CD4-positive, alpha-beta memory T cell (primary cell): ENCODE measurements around the gene PIGU. TPM values are rescaled to one million over a fixed set of nuclear protein-coding genes. Genes with fewer than 3 reads are reported as not detected.
A peak's percentile ranks its signal among the peaks of the same experiment; 100 is the strongest.

Source experiments
- CTCF ChIA-PET: fragments of 350-600 bp; sonication (Branson Sonifier 250); formaldehyde crosslinking; loops from one replicate; lab custom pipeline; 2021; ENCODE audit warnings: inconsistent platforms; ENCODE audit not compliant: partially characterized antibody; lab: Charles Lee
- POLR2A ChIA-PET: fragments of 350-600 bp; sonication (Branson Sonifier 250); formaldehyde crosslinking; loops from one replicate; lab custom pipeline; 2021; ENCODE audit not compliant: partially characterized antibody; lab: Charles Lee
- DNase-seq, 5 donors: peaks; one replicate each; pipeline versions ENCODE4 v3.0.0 to v3.0.0-alpha.2; 2020 to 2022; ENCODE audit warnings: mixed read lengths in 1 of 5
- H3K27ac ChIP-seq: one replicate; pipeline ENCODE4 v1.7.0; 2013; ENCODE audit warnings: low read depth, low read length
- H3K27me3 ChIP-seq: 2 replicates; pipeline ENCODE4 v1.7.0; 2013; ENCODE audit warnings: mild to moderate bottlenecking, low read length, moderate library complexity; ENCODE audit not compliant: insufficient read depth
- H3K36me3 ChIP-seq: 2 replicates; pipeline ENCODE4 v1.7.0; 2013; ENCODE audit warnings: mild to moderate bottlenecking, low read length, moderate library complexity; ENCODE audit not compliant: insufficient read depth
- H3K4me1 ChIP-seq: 2 replicates; pipeline ENCODE4 v1.7.0; 2013; ENCODE audit warnings: mild to moderate bottlenecking, low read length, moderate library complexity; ENCODE audit not compliant: insufficient read depth
- H3K4me3 ChIP-seq, 2 donors: one replicate each; pipeline ENCODE4 v1.7.0; 2013; ENCODE audit warnings: low read length in 2 of 2, mild to moderate bottlenecking in 1 of 2
- H3K9me3 ChIP-seq, 2 donors: one replicate each; pipeline ENCODE4 v1.7.0; 2013; ENCODE audit warnings: low read length in 2 of 2, control low read depth in 1 of 2; ENCODE audit not compliant: control insufficient read depth in 1 of 2
- H3K27ac Mint-ChIP-seq, 7 donors: one replicate each; pipeline ENCODE4 v1.8.0; 2020 to 2021; ENCODE audit warnings: mixed read lengths in 7 of 7, mild to moderate bottlenecking in 6 of 7, inconsistent platforms in 3 of 7, moderate library complexity in 3 of 7
- H3K27me3 Mint-ChIP-seq, 2 donors: one replicate each; pipeline ENCODE4 v1.8.0; 2020 to 2021; ENCODE audit warnings: mixed read lengths in 2 of 2
- H3K36me3 Mint-ChIP-seq, 2 donors: one replicate each; pipeline ENCODE4 v1.8.0; 2020 to 2021; ENCODE audit warnings: mixed read lengths in 2 of 2, inconsistent platforms in 1 of 2, mild to moderate bottlenecking in 1 of 2
- H3K4me1 Mint-ChIP-seq, 4 donors: one replicate each; pipeline ENCODE4 v1.8.0; 2020 to 2021; ENCODE audit warnings: mixed read lengths in 4 of 4, mild to moderate bottlenecking in 1 of 4
- H3K4me3 Mint-ChIP-seq, 8 donors: one replicate each; pipeline ENCODE4 v1.8.0; 2020 to 2021; ENCODE audit warnings: mixed read lengths in 8 of 8, mild to moderate bottlenecking in 7 of 8, moderate library complexity in 6 of 8, inconsistent platforms in 3 of 8
- H3K9me3 Mint-ChIP-seq, 8 donors: one replicate each; pipeline ENCODE4 v1.8.0; 2020 to 2021; ENCODE audit warnings: mixed read lengths in 8 of 8, mild to moderate bottlenecking in 5 of 8, inconsistent platforms in 3 of 8, moderate library complexity in 1 of 8
- intact Hi-C: fragments of 100-400 bp; cut with micrococcal nuclease; formaldehyde crosslinking; loops from one replicate; pipeline ENCODE4 v1.15.1; 2023
- polyA plus RNA-seq, 2 donors: library from polyadenylated mRNA; unstranded; fragments of 300-500 nt; fragmentation: Illumina TruSeq; gene quantifications; one replicate each; pipeline ENCODE4 v1.2.3, GENCODE V29; 2021
- total RNA-seq, 2 experiments: library from RNA; stranded (reverse); gene quantifications; one replicate each; pipeline ENCODE4 v1.2.3, GENCODE V29; 2021

The PIGU gene
- total and polyA plus RNA-seq, 4 experiments from 2014 or later: 15.1 to 34.2 (median 21.1) TPM

GRCh38 chr20:34706912-34707784 lies 30.3 kb upstream of the PIGU start:
- ChIA-PET CTCF (interaction anchor here (0.8 to 8.8 kb wide), 17 partner anchors 8 to 395 kb away, joined by 3 to 148 read pairs (median 6); partner anchors contain the start of genes DYNLRB1 and ITCH), POLR2A (interaction anchor here (0.7 to 1.5 kb wide), 2 partner anchors 8 to 30 kb away, joined by 4 to 5 read pairs; partner anchors contain the start of gene PIGU)
- Mint-ChIP-seq H3K4me3 (peak overlapping the region in 1 of 8 donors; percentile 92), H3K27me3 (no peaks in the 10 kb centered on the region), H3K36me3 (peaks cover 0 to 12% of the 10 kb centered on the region in 2 donors), H3K9me3 (peaks cover 0 to 5% (median 0%) of the 10 kb centered on the region in 8 donors), H3K4me1 (peaks cover 19 to 64% (median 27%) of the 10 kb centered on the region in 4 donors), H3K27ac (peak overlapping the region; percentile 87 to 99 (median 95))
- H3K27me3 ChIP-seq: no peaks in the 10 kb centered on the region
- intact Hi-C loops: no loop called here
- H3K9me3 ChIP-seq: no peaks in the 10 kb centered on the region
- H3K4me1 ChIP-seq: peaks cover 33% of the 10 kb centered on the region
- no peaks in the 10 kb centered on the region for H3K36me3 ChIP-seq
- H3K4me3 ChIP-seq: no peak overlapping the region
- H3K27ac ChIP-seq: no peak overlapping the region
- DNase-seq: no peak

- Mint-ChIP-seq H3K4me1 (peaks cover 19 to 64% (median 27%) of the 10 kb centered on the region in 4 donors), H3K9me3 (peaks cover 0 to 5% (median 0%) of the 10 kb centered on the region in 8 donors), H3K36me3 (peaks cover 0 to 12% of the 10 kb centered on the region in 2 donors), H3K27me3 (no peaks in the 10 kb centered on the region), H3K4me3 (peak overlapping the region in 5 of 8 donors; percentile 18 to 98 (median 51)), H3K27ac (peak overlapping the region; percentile 50 to 99 (median 98))
- ChIA-PET CTCF (interaction anchor here (2.9 to 8.8 kb wide), 2 partner anchors 166 to 394 kb away, joined by 30 to 148 read pairs; no protein-coding TSS in a partner anchor), POLR2A (interaction anchor here (1.0 kb wide), 1 partner anchor 404 kb away, joined by 3 read pairs; the partner anchor contains the start of gene AHCY)
- Histone ChIP-seq H3K27me3 (no peaks in the 10 kb centered on the region), H3K4me1 (peaks cover 33% of the 10 kb centered on the region), H3K36me3 (no peaks in the 10 kb centered on the region), H3K9me3 (no peaks in the 10 kb centered on the region), H3K4me3 (no peak overlapping the region), H3K27ac (no peak overlapping the region)
- intact Hi-C loops: no loop called here
- DNase-seq: no peak
Measured at GRCh38 chr20:34706302-34706875, 29.5 kb upstream of the PIGU start.

- CTCF ChIA-PET: interaction anchor here (1.2 to 8.8 kb wide), 3 partner anchors 165 to 393 kb away, joined by 5 to 148 read pairs (median 30); no protein-coding TSS in a partner anchor
- peak in 1 of 5 donors; percentile 52 for DNase-seq
Measured at GRCh38 chr20:34705397-34706301, 28.8 kb upstream of the PIGU start.

GRCh38 chr20:34705008-34705396 lies 28.1 kb upstream of the PIGU start:
- peak in 1 of 5 donors; percentile 9 for DNase-seq
- no peaks in the 10 kb centered on the region for H3K27me3 ChIP-seq
- no peaks in the 10 kb centered on the region for H3K9me3 ChIP-seq
- Mint-ChIP-seq H3K4me1 (peaks cover 12 to 54% (median 19%) of the 10 kb centered on the region in 4 donors), H3K9me3 (peaks cover 0 to 4% (median 0%) of the 10 kb centered on the region in 8 donors), H3K27ac (peak overlapping the region; percentile 94 to 99 (median 98)), H3K36me3 (peaks cover 0 to 8% of the 10 kb centered on the region in 2 donors), H3K4me3 (peak overlapping the region; percentile 88 to 98 (median 91)), H3K27me3 (no peaks in the 10 kb centered on the region)
- peaks cover 23% of the 10 kb centered on the region for H3K4me1 ChIP-seq
- H3K27ac ChIP-seq: peak overlapping the region; percentile 90
- peak overlapping the region; percentile 2 to 56 for H3K4me3 ChIP-seq
- intact Hi-C loops: no loop called here
- no peaks in the 10 kb centered on the region for H3K36me3 ChIP-seq
- CTCF ChIA-PET: interaction anchor here (1.2 to 8.8 kb wide), 2 partner anchors 164 to 392 kb away, joined by 5 to 148 read pairs; no protein-coding TSS in a partner anchor
- POLR2A ChIA-PET: interaction anchor here (0.9 to 3.4 kb wide), 2 partner anchors 28 to 166 kb away, joined by 3 to 34 read pairs; partner anchors contain the start of gene PIGU

More at GRCh38 chr20:34705397-34706301, 28.8 kb upstream of the PIGU start:
- POLR2A ChIA-PET: interaction anchor here (0.9 to 3.4 kb wide), 3 partner anchors 28 to 403 kb away, joined by 3 to 34 read pairs (median 3); partner anchors contain the start of genes AHCY and PIGU
- H3K36me3 Mint-ChIP-seq: peaks cover 0 to 11% of the 10 kb centered on the region in 2 donors
- Histone ChIP-seq H3K9me3 (no peaks in the 10 kb centered on the region), H3K4me3 (peak overlapping the region in 1 of 2 donors; percentile 2), H3K27me3 (no peaks in the 10 kb centered on the region), H3K36me3 (no peaks in the 10 kb centered on the region), H3K27ac (peak overlapping the region; percentile 90), H3K4me1 (peaks cover 29% of the 10 kb centered on the region)
- peaks cover 0 to 5% (median 0%) of the 10 kb centered on the region in 8 donors for H3K9me3 Mint-ChIP-seq
- H3K27me3 Mint-ChIP-seq: no peaks in the 10 kb centered on the region
- intact Hi-C loops: no loop called here
- H3K4me1 Mint-ChIP-seq: peaks cover 17 to 60% (median 25%) of the 10 kb centered on the region in 4 donors
- H3K27ac Mint-ChIP-seq: peak overlapping the region; percentile 94 to 99 (median 98)
- H3K4me3 Mint-ChIP-seq: peak overlapping the region; percentile 48 to 98 (median 91)

GRCh38 chr20:34704177-34705007 lies 27.5 kb upstream of the PIGU start, which contains the start of gene TP53INP2:
Gene TP53INP2 (plus strand): TSS chr20:34704344. CDS start chr20:34708740, 4,396 bp downstream.
- H3K9me3 Mint-ChIP-seq: peaks cover 0 to 4% (median 0%) of the 10 kb centered on the region in 8 donors
- ChIA-PET CTCF (interaction anchor here (0.8 to 8.8 kb wide), 4 partner anchors 10 to 592 kb away, joined by 3 to 148 read pairs (median 4); partner anchors contain the start of gene EIF2S2), POLR2A (interaction anchor here (0.9 to 3.4 kb wide), 4 partner anchors 11 to 188 kb away, joined by 3 to 34 read pairs (median 4); partner anchors contain the start of genes DYNLRB1 and PIGU)

More at GRCh38 chr20:34704177-34705007, 27.5 kb upstream of the PIGU start, which contains the start of gene TP53INP2:
- Histone ChIP-seq H3K27ac (peak within 1 kb of the TSS; percentile 90), H3K27me3 (no peaks in the 10 kb centered on the region), H3K9me3 (no peaks in the 10 kb centered on the region), H3K4me3 (peak within 1 kb of the TSS; percentile 56 to 64), H3K36me3 (no peaks in the 10 kb centered on the region), H3K4me1 (peaks cover 23% of the 10 kb centered on the region)
- H3K36me3 Mint-ChIP-seq: peaks cover 0 to 8% of the 10 kb centered on the region in 2 donors
- intact Hi-C loops: loop anchor here (1.0 kb wide), 2 partner anchors 27 to 401 kb away; partner anchors contain the start of genes AHCY and PIGU
- peak; percentile 89 to 94 (median 90) for DNase-seq
- no peaks in the 10 kb centered on the region for H3K27me3 Mint-ChIP-seq
- H3K4me3 Mint-ChIP-seq: peak within 1 kb of the TSS; percentile 88 to 98 (median 95)
- peaks cover 12 to 50% (median 19%) of the 10 kb centered on the region in 4 donors for H3K4me1 Mint-ChIP-seq
- H3K27ac Mint-ChIP-seq: peak within 1 kb of the TSS; percentile 94 to 100 (median 99)
